ENCODE measurements around the gene ADGRF5. TPM values are rescaled to one million over a fixed set of nuclear protein-coding genes. Genes with fewer than 3 reads are reported as not detected.

Gene ADGRF5
- total and polyA plus RNA-seq, 2 experiments from 2014 or later, result not detected

- no peaks in the 10 kb centered on the region for H3K36me3 Mint-ChIP-seq (ENCODE audit: low read depth)
- H2AFZ ChIP-seq, result no peak overlapping the region
- H3K9me3 Mint-ChIP-seq, result no peaks in the 10 kb centered on the region
- no peak overlapping the region for H3K27ac Mint-ChIP-seq
- no peaks in the 10 kb centered on the region for H3K36me3 ChIP-seq (ENCODE audit: insufficient read depth)
- H3F3A ChIP-seq (replicated peaks; ENCODE audit: low read depth), result no peaks in the 10 kb centered on the region
- peaks cover 7% of the 10 kb centered on the region for H3K27me3 Mint-ChIP-seq (ENCODE audit: insufficient read depth, low read depth, poor library complexity)
- H3K9me2 ChIP-seq (ENCODE audit: insufficient read depth), result no peaks in the 10 kb centered on the region
- H3K27me3 ChIP-seq (ENCODE audit: insufficient read depth), result no peaks in the 10 kb centered on the region
- ATAC-seq (no peak), DNase-seq (ENCODE audit: low spot score) (no peak)
- no peak overlapping the region for H3K27ac ChIP-seq (ENCODE audit: low read depth)
- H4K20me1 ChIP-seq (replicated peaks; ENCODE audit: insufficient read depth), result no peaks in the 10 kb centered on the region
- peaks cover 21% of the 10 kb centered on the region for H3K4me1 Mint-ChIP-seq
- TF ChIP-seq EZH2 (IDR thresholded peaks at IDR 0.05; ENCODE audit: low read depth, unreplicated experiment), result no peak
- TF ChIP-seq STAT1 (IDR thresholded peaks at IDR 0.05; ENCODE audit: unreplicated experiment), result no peak
- no peak for TF ChIP-seq ZNF462 (CRISPR knock-in tag; IDR thresholded peaks at IDR 0.05)
- TF ChIP-seq CREB1 (CRISPR knock-in tag; IDR thresholded peaks at IDR 0.05; ENCODE audit: low read depth), result no peak
- TF ChIP-seq REST (IDR thresholded peaks at IDR 0.05; ENCODE audit: unreplicated experiment), result no peak
- no peak for TF ChIP-seq ZNF114 (CRISPR knock-in tag; IDR thresholded peaks at IDR 0.05)
- TF ChIP-seq, protein P1, sequence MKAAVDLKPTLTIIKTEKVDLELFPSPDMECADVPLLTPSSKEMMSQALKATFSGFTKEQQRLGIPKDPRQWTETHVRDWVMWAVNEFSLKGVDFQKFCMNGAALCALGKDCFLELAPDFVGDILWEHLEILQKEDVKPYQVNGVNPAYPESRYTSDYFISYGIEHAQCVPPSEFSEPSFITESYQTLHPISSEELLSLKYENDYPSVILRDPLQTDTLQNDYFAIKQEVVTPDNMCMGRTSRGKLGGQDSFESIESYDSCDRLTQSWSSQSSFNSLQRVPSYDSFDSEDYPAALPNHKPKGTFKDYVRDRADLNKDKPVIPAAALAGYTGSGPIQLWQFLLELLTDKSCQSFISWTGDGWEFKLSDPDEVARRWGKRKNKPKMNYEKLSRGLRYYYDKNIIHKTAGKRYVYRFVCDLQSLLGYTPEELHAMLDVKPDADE (IDR thresholded peaks at IDR 0.05), result no peak
- TF ChIP-seq POLR2AphosphoS5 (IDR thresholded peaks at IDR 0.05; ENCODE audit: low read depth), result no peak
- no peak for TF ChIP-seq JUNB (IDR thresholded peaks at IDR 0.05; ENCODE audit: unreplicated experiment)
- no peak for TF ChIP-seq ZNF331 (CRISPR knock-in tag; IDR thresholded peaks at IDR 0.05; ENCODE audit: low read depth)
- TF ChIP-seq CTCF (conservative IDR thresholded peaks at IDR 0.05; ENCODE audit: low read depth in 2 of 2), result no peak
- TF ChIP-seq EZH2phosphoT487 (IDR thresholded peaks at IDR 0.05; ENCODE audit: unreplicated experiment), result no peak
- TF ChIP-seq NANOG (IDR thresholded peaks at IDR 0.05; ENCODE audit: borderline replicate concordance), result no peak
- no peak overlapping the region for H3K4me3 ChIP-seq
- no peaks in the 10 kb centered on the region for H3K79me2 ChIP-seq (replicated peaks; ENCODE audit: insufficient read depth)
- H3K4me1 ChIP-seq (ENCODE audit: insufficient read depth), result no peaks in the 10 kb centered on the region
- H3K4me2 ChIP-seq, result no peak overlapping the region
- H3K4me3 Mint-ChIP-seq, result no peak overlapping the region
Measured at GRCh38 chr6:46937642-46938041, 15.9 kb upstream of the ADGRF5 start.

Measured in GM23338 (cell line).